HepG2 (cell line): Measurements from ENCODE around the gene PCLO. TPM values are rescaled to one million over a fixed set of nuclear protein-coding genes. Genes with fewer than 3 reads are reported as not detected.

Source experiments
- ATAC-seq: fragments of 200-7000 bp; cut with Tn5 transposase; 3 replicates; pipeline ENCODE4 v1.9.1; 2020; ENCODE audit warnings: mild to moderate bottlenecking, moderate library complexity
- BruUV-seq: library from RNA; stranded (reverse); fragments of 400-500 nt; replicated peaks from 2 replicates; lab custom pipeline; 2021; lab: Mats Ljungman, UMichigan
- CTCF ChIA-PET: fragments of 300-600 bp; formaldehyde crosslinking; extraction: SDS; loops from one replicate; lab custom pipeline; 2021; ENCODE audit warnings: low total read pairs, inconsistent platforms, low intra/inter-chr PET ratio; lab: Yijun Ruan, JAX
- POLR2A ChIA-PET: fragments of 350-600 bp; sonication (Branson Sonifier 250); formaldehyde crosslinking; loops from one replicate; lab custom pipeline; 2020; ENCODE audit warnings: antibody characterized with exemption, inconsistent platforms; lab: Yijun Ruan, JAX
- DNase-seq: peaks from one replicate; pipeline ENCODE4 v3.0.0-alpha.2; 2015; ENCODE audit warnings: low spot score
- FAIRE-seq: peaks from 3 replicates; lab custom pipeline; 2011; peaks lifted over from hg19 to GRCh38; lab: Jason Lieb, UNC
- H2AFZ ChIP-seq: one replicate; pipeline ENCODE4 v1.6.1; 2011; ENCODE audit warnings: low read length, inconsistent platforms
- H3K27ac ChIP-seq: fragments of 300-600 bp; 3 replicates; pipeline ENCODE4 v1.8.0; 2011; ENCODE audit warnings: mixed run types, mild to moderate bottlenecking, mixed read lengths, low read length, inconsistent platforms; ENCODE audit not compliant: insufficient read depth; ENCODE audit errors: extremely low read length
- H3K27me3 ChIP-seq, 2 experiments: fragments of 200-600 bp in 1 of 2; 2 replicates in 1 of 2; 3 replicates in 1 of 2; pipeline versions ENCODE4 v1.6.0 to v1.8.0; 2011; ENCODE audit warnings: low read length in 2 of 2, mild to moderate bottlenecking in 2 of 2, moderate library complexity in 2 of 2, inconsistent platforms in 1 of 2; ENCODE audit not compliant: insufficient read depth in 2 of 2, control insufficient read depth in 1 of 2
- H3K36me3 ChIP-seq, 2 experiments: fragments of 200-600 bp in 1 of 2; replicated peaks in 1 of 2; 2 replicates in 1 of 2; 3 replicates in 1 of 2; pipeline versions ENCODE4 v1.5.1 to v1.8.0; 2011; ENCODE audit warnings: low read length in 2 of 2, inconsistent platforms in 1 of 2; ENCODE audit not compliant: insufficient read depth in 2 of 2, control insufficient read depth in 1 of 2
- H3K4me1 ChIP-seq: 2 replicates; pipeline ENCODE4 v1.5.1; 2012; ENCODE audit warnings: low read length, inconsistent platforms; ENCODE audit not compliant: insufficient read depth
- H3K4me2 ChIP-seq: 2 replicates; pipeline ENCODE4 v1.6.0; 2011; ENCODE audit warnings: low read depth, low read length, inconsistent platforms
- H3K4me3 ChIP-seq, 3 experiments: fragments of 200-600 bp in 1 of 3; sonication (generic), shearing (Covaris generic) in 1 of 3; replicated peaks in 1 of 3; 2 replicates each; pipeline ENCODE4 v1.5.1; 2011 to 2016; ENCODE audit warnings: low read length in 3 of 3, inconsistent platforms in 2 of 3, low read depth in 2 of 3, mild to moderate bottlenecking in 2 of 3, control low read depth in 1 of 3, mixed read lengths in 1 of 3; ENCODE audit not compliant: insufficient read depth in 1 of 3
- H3K79me2 ChIP-seq: one replicate; pipeline ENCODE4 v1.6.1; 2011; ENCODE audit warnings: low read length, inconsistent platforms; ENCODE audit not compliant: insufficient read depth
- H3K9ac ChIP-seq: 2 replicates; pipeline ENCODE4 v1.6.0; 2011; ENCODE audit warnings: mild to moderate bottlenecking, low read depth, low read length, inconsistent platforms; ENCODE audit not compliant: insufficient read depth
- H3K9me3 ChIP-seq: 2 replicates; pipeline ENCODE4 v1.5.1; 2012; ENCODE audit warnings: mild to moderate bottlenecking, low read length
- H4K20me1 ChIP-seq: 2 replicates; pipeline ENCODE4 v1.6.0; 2011; ENCODE audit warnings: inconsistent platforms, mild to moderate bottlenecking, low read length, moderate library complexity; ENCODE audit not compliant: insufficient read depth
- ATF6 ChIP-seq: sonication (generic); formaldehyde crosslinking; conservative IDR thresholded peaks from 2 replicates; pipeline ENCODE4 v1.4.0; 2020; ENCODE audit warnings: missing genetic modification reagents
- HBP1 ChIP-seq: IDR thresholded peaks from 2 replicates; pipeline ENCODE4 v1.6.1; 2016; ENCODE audit warnings: low read depth, control low read depth
- MNT ChIP-seq: fragments of 450-650 bp; IDR thresholded peaks from 2 replicates; pipeline ENCODE4 v1.6.1; 2016
- PAF1 ChIP-seq: IDR thresholded peaks from 2 replicates; pipeline ENCODE4 v1.6.1; 2016; ENCODE audit warnings: missing genetic modification reagents, missing compliant biosample characterization
- SMAD3 ChIP-seq: sonication (generic); formaldehyde crosslinking; IDR thresholded peaks from 2 replicates; pipeline ENCODE4 v1.4.0; 2020; ENCODE audit warnings: missing genetic modification reagents
- TBL1XR1 ChIP-seq: fragments of 150-350 bp; IDR thresholded peaks from 2 replicates; pipeline ENCODE4 v1.6.1; 2014; ENCODE audit warnings: borderline replicate concordance, low read length; ENCODE audit not compliant: partially characterized antibody
- TIGD3 ChIP-seq: sonication (generic); formaldehyde crosslinking; IDR thresholded peaks from 2 replicates; pipeline ENCODE4 v1.5.1; 2020; ENCODE audit warnings: mild to moderate bottlenecking, missing genetic modification reagents, borderline replicate concordance
- ZNF451 ChIP-seq: sonication (generic); formaldehyde crosslinking; IDR thresholded peaks from 2 replicates; pipeline ENCODE4 v1.5.0; 2020; ENCODE audit warnings: mild to moderate bottlenecking, missing genetic modification reagents
- ZNF607 ChIP-seq: sonication (generic); formaldehyde crosslinking; IDR thresholded peaks from 2 replicates; pipeline ENCODE4 v1.5.1; 2020; ENCODE audit warnings: missing genetic modification reagents, mild to moderate bottlenecking, borderline replicate concordance
- ZNF691 ChIP-seq: sonication (generic); formaldehyde crosslinking; IDR thresholded peaks from 2 replicates; pipeline ENCODE4 v1.4.0; 2020; ENCODE audit warnings: missing genetic modification reagents, low read depth, mild to moderate bottlenecking, borderline replicate concordance
- ZSCAN29 ChIP-seq: sonication (generic); formaldehyde crosslinking; conservative IDR thresholded peaks from 2 replicates; pipeline ENCODE4 v1.4.0; 2020; ENCODE audit warnings: mild to moderate bottlenecking, missing genetic modification reagents
- in situ Hi-C: cut with HindIII; loops from 2 replicates; pipeline ENCODE4 v1.10.0; 2017; ENCODE audit warnings: low pct_unique_long_range_greater_than_20kb; ENCODE audit not compliant: extremely low pct_ligation_motif_present
- intact Hi-C: fragments of 100-400 bp; cut with micrococcal nuclease; formaldehyde crosslinking; loops from one replicate; pipeline ENCODE4 v1.10.0; 2022; ENCODE audit not compliant: unreplicated experiment
- polyA plus RNA-seq, 8 experiments: library from polyadenylated mRNA; depleted of rRNA in 3 of 8; stranded (reverse) in 7 of 8; unstranded in 1 of 8; fragments of >200 nt; fragmentation: Illumina TruSeq in 4 of 8; extraction: Trizol in 4 of 8; gene quantifications; 2 replicates each; pipeline versions ENCODE4 v1.2.1 to v1.2.3, GENCODE V29; 2011 to 2016; ENCODE audit warnings: low read depth in 4 of 8, missing spikeins in 1 of 8, mixed read lengths in 1 of 8; ENCODE audit not compliant: insufficient read depth in 1 of 8
- total RNA-seq, 5 experiments: library from RNA; depleted of rRNA; stranded (reverse); fragments of >200 nt; fragmentation: Illumina TruSeq; extraction: Trizol; gene quantifications; 2 replicates each; pipeline ENCODE4 v1.2.3, GENCODE V29; 2016; ENCODE audit warnings: low read depth in 1 of 5

Gene PCLO
- total and polyA plus RNA-seq, 2 of the 13 experiments (the other 11 are each of a cell fraction or from before 2014, with no cell fraction given), result 0.07 to 0.29 TPM

GRCh38 chr7:82816272-82816671 is 346.4 kb downstream of the PCLO start:
- no peak overlapping the region for H3K4me2 ChIP-seq
- H3K36me3 ChIP-seq, result no peaks in the 10 kb centered on the region
- intact Hi-C loops (no loop called here), in situ Hi-C loops (no loop called here)
- no peaks in the 10 kb centered on the region for H3K9me3 ChIP-seq
- no peaks in the 10 kb centered on the region for H3K4me1 ChIP-seq
- CTCF ChIA-PET, result no interaction called here
- no peaks in the 10 kb centered on the region for H3K27me3 ChIP-seq
- BruUV-seq, result no TSS peak
- H3K9ac ChIP-seq, result no peak overlapping the region
- H3K4me3 ChIP-seq, result no peak overlapping the region
- POLR2A ChIA-PET, result no interaction called here
- DNase-seq (no peak), ATAC-seq (no peak), FAIRE-seq (no peak)
- H3K27ac ChIP-seq, result no peak overlapping the region
- H4K20me1 ChIP-seq, result no peaks in the 10 kb centered on the region
- H2AFZ ChIP-seq, result no peak overlapping the region
- H3K79me2 ChIP-seq, result no peaks in the 10 kb centered on the region
- TF ChIP-seq ZNF451 (CRISPR knock-in tag) (no peak), PAF1 (no peak), TIGD3 (CRISPR knock-in tag) (no peak), TBL1XR1 (no peak), ZNF691 (CRISPR knock-in tag) (no peak), ZNF607 (CRISPR knock-in tag) (no peak), MNT (no peak), ZSCAN29 (CRISPR knock-in tag) (no peak), SMAD3 (CRISPR knock-in tag) (no peak), HBP1 (CRISPR knock-in tag) (no peak), ATF6 (CRISPR knock-in tag) (no peak)
